Measurements from ENCODE around the gene ETFRF1.
A peak's percentile ranks its signal among the peaks of the same experiment; 100 is the strongest.

The ETFRF1 gene, protein sequence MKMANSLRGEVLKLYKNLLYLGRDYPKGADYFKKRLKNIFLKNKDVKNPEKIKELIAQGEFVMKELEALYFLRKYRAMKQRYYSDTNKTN
- total RNA-seq = 17.9 to 22.8 (median 20.1) reads per million in 3 donors

DNA sequence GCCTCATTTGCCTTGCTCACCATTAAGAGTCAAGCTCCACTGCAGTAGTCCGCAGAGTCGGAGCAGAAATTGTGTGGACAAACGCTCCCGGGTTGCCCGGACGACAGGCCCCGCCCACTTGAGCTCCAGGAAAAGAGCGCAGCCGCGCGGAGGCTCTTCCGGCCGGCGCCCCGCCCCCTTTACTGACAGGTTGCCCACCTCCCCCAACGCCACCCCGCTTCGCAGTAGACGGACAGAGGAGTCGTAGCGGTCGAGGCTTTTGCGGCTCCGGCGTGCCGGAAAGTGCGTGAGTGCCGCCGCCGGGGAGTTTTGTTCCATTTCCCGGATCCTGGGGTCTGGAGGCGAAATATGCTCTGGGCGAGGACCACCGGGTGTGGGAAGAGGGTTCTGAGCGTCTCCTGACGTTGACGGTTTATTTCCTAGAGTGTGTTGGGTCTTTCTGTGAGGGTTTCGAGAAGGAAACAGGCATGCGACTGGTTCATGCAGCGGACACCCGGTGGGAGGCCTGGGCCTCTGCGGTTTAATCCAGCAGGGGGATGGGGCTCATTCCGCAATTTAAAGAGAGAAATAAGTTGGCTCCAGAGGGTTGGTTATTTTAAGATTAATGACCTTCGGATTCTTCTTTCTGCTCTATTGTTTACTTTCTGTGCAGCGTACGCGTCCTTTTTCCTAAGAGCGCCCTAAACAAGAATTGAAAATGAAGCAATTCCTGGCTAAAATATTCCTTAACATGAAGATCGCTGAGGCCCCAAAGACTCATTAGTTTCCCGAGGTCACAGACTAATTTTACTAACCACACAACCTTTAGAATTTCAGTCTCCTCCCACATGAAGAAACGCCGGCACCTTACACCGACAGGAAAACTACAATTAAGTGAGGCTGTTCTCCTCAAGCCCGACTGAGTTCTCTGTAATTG is at the start of gene ETFRF1, which contains the start of gene DNAI7:
Gene ETFRF1, plus strand, starts transcription at position 182 of the 916 bp plus-strand sequence. CDS start 8,720 bp downstream, outside the sequence.
Gene DNAI7, minus strand, starts transcription at position 105 of the 916 bp plus-strand sequence. Its CDS starts 82 bp downstream, at position 23.
- Histone ChIP-seq H3K4me1 (ENCODE audit: control insufficient read depth, insufficient read depth, low read length, poor library complexity, severe bottlenecking) (peaks cover 15% of the 10 kb centered on the region), H3K9me3 (ENCODE audit: control insufficient read depth, low read length) (no peaks in the 10 kb centered on the region), H3K36me3 (ENCODE audit: control insufficient read depth, insufficient read depth, low read length) (no peaks in the 10 kb centered on the region), H3K4me3 (ENCODE audit: insufficient read depth, low read depth, low read length, poor library complexity, severe bottlenecking) (peak within 1 kb of the TSS; percentile 77), H3K27ac (ENCODE audit: insufficient read depth, low read length, poor library complexity, severe bottlenecking) (peak within 1 kb of the TSS; percentile 86), H3K27me3 (replicated peaks; ENCODE audit: control insufficient read depth, insufficient read depth, low read length, poor library complexity, severe bottlenecking) (no peaks in the 10 kb centered on the region)
- DNase-seq = peak; percentile 91 to 95 (median 91)

DNA sequence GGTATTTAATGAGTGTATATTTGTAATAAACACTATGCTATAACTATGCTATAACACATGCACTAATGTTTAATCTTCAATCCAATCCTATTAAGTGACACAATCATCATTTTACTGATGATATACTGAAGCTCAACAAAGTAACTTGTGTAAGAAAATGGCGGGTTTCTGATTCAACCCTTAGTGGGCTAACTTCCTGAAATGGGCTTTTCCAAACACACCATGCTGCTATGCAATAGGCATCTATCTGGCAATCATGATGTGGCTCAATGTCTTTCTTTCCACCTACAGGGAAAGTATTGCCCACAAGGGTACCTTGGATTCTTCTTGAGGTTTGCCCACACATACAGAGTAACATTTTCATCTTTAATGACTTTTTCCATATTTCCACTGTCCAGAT is 48.4 kb upstream of the ETFRF1 start:
- Histone ChIP-seq H3K4me3 (ENCODE audit: insufficient read depth, low read depth, low read length, poor library complexity, severe bottlenecking) (no peak overlapping the region), H3K27ac (ENCODE audit: insufficient read depth, low read length, poor library complexity, severe bottlenecking) (no peak overlapping the region), H3K9me3 (ENCODE audit: control insufficient read depth, low read length) (no peaks in the 10 kb centered on the region), H3K4me1 (ENCODE audit: control insufficient read depth, insufficient read depth, low read length, poor library complexity, severe bottlenecking) (no peaks in the 10 kb centered on the region), H3K36me3 (ENCODE audit: control insufficient read depth, insufficient read depth, low read length) (no peaks in the 10 kb centered on the region), H3K27me3 (replicated peaks; ENCODE audit: control insufficient read depth, insufficient read depth, low read length, poor library complexity, severe bottlenecking) (no peaks in the 10 kb centered on the region)
- DNase-seq = no peak

DNA sequence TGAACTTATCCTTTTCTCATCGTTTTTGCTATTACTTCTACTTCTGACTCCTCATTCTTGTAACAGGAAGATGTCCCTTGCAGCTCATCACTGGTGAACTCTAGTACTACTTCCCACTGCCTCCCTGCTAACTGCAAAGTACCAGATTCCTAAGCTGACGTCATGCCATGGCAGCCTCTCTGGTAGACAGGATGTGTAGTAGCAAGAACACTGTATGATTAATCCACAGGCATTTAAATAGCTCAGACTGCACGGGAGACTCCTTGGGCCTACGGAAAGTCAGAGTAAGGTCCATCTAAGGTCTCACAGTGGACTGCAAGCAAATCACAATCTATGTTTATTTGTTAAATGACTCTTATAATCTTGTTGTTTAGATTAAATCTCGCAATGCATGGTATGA is 43.6 kb upstream of the ETFRF1 start:
- Histone ChIP-seq H3K27me3 (replicated peaks; ENCODE audit: control insufficient read depth, insufficient read depth, low read length, poor library complexity, severe bottlenecking) (no peaks in the 10 kb centered on the region), H3K36me3 (ENCODE audit: control insufficient read depth, insufficient read depth, low read length) (no peaks in the 10 kb centered on the region), H3K27ac (ENCODE audit: insufficient read depth, low read length, poor library complexity, severe bottlenecking) (no peak overlapping the region), H3K4me1 (ENCODE audit: control insufficient read depth, insufficient read depth, low read length, poor library complexity, severe bottlenecking) (no peaks in the 10 kb centered on the region), H3K4me3 (ENCODE audit: insufficient read depth, low read depth, low read length, poor library complexity, severe bottlenecking) (no peak overlapping the region), H3K9me3 (ENCODE audit: control insufficient read depth, low read length) (no peaks in the 10 kb centered on the region)
- DNase-seq = no peak

DNA sequence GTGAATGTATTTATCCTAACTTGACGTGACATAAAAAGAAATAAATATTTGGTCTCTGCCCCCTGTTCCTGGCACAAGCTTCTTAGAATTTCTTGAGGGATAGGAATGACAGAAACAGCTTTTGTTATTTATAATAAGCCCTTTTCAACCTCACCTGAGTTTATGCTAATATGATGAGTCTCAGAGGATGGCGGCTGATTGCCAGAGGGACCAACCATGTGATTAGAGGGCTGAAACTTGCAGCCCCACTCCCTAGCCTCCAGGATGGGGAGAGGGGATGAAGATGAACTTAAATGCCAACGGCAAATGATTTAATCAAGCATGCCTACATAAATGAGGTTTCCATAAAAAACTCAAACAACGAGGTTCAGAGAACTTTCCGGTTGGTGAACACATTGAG is 43.0 kb upstream of the ETFRF1 start:
- no peaks in the 10 kb centered on the region for H3K4me1 ChIP-seq (ENCODE audit: control insufficient read depth, insufficient read depth, low read length, poor library complexity, severe bottlenecking)
- no peak overlapping the region for H3K4me3 ChIP-seq (ENCODE audit: insufficient read depth, low read depth, low read length, poor library complexity, severe bottlenecking)
- no peak for DNase-seq
- H3K27me3 ChIP-seq (replicated peaks; ENCODE audit: control insufficient read depth, insufficient read depth, low read length, poor library complexity, severe bottlenecking) = no peaks in the 10 kb centered on the region
- no peaks in the 10 kb centered on the region for H3K9me3 ChIP-seq (ENCODE audit: control insufficient read depth, low read length)
- no peaks in the 10 kb centered on the region for H3K36me3 ChIP-seq (ENCODE audit: control insufficient read depth, insufficient read depth, low read length)
- no peak overlapping the region for H3K27ac ChIP-seq (ENCODE audit: insufficient read depth, low read length, poor library complexity, severe bottlenecking)

DNA sequence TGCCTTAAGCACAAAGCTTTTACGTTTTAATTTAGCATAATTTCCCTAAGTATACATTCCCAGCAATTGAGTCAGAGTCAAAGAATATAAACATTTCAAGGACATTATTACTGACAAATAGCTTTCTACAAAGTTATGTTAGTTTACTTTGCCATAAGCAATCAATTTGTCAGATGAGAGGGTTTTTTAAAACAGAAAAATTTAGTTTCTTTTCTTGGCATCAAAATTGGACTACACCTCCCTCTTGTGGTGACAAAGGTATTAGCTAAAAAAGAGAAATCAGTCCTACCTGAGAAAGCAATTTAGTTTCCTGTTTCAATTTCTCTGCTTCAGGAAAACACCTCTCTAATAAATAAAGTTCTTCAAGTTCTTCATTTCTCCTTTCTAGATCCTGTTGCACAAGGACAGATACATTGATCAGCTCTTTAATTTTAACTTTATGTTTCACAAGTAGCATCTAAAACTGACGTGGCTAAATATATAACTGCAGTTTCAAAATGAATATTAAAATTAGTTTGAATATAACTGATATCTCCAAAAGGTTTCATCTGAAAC is 39.9 kb upstream of the ETFRF1 start:
- Histone ChIP-seq H3K36me3 (ENCODE audit: control insufficient read depth, insufficient read depth, low read length) (no peaks in the 10 kb centered on the region), H3K27me3 (replicated peaks; ENCODE audit: control insufficient read depth, insufficient read depth, low read length, poor library complexity, severe bottlenecking) (no peaks in the 10 kb centered on the region), H3K4me1 (ENCODE audit: control insufficient read depth, insufficient read depth, low read length, poor library complexity, severe bottlenecking) (no peaks in the 10 kb centered on the region), H3K9me3 (ENCODE audit: control insufficient read depth, low read length) (no peaks in the 10 kb centered on the region), H3K4me3 (ENCODE audit: insufficient read depth, low read depth, low read length, poor library complexity, severe bottlenecking) (peak overlapping the region; percentile 24), H3K27ac (ENCODE audit: insufficient read depth, low read length, poor library complexity, severe bottlenecking) (no peak overlapping the region)
- DNase-seq = no peak

DNA sequence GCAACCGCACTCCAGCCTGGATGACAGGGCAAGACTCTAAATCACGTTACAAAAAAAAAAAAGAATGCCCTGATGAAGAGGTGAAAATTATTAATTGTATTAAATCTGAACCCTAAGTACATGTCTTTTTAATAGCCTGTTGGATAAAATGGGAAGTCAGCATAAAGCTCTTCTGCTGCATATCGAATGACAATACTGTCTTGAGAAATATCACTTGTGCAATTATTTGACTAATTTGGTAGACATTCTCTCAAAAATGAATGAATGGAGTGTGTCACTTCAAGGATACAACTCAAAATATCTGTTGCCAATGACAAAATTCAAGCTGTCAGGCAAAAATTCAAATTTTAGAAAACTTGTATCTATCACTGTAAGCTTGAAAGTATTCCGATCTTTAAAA is 39.0 kb upstream of the ETFRF1 start:
- H3K27ac ChIP-seq (ENCODE audit: insufficient read depth, low read length, poor library complexity, severe bottlenecking) = no peak overlapping the region
- DNase-seq = no peak

DNA sequence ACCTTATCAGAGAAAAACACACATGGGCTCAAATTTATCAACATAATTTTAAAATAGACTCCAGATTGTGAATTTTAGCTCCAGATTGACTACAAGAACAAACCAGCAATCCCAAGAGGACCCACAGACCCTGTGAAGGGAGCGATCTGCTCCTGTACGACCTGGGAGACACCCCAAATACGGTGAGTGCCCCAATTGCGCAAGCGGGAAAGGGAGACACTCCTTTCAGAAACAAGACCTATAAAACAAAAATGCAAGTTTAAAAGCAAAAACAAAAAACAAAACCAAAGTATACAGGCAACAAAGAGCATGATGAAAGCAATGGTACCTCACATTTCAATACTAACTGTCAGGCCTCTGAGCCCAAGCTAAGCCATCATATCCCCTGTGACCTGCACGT is 32.2 kb upstream of the ETFRF1 start:
- no peak overlapping the region for H3K4me3 ChIP-seq (ENCODE audit: insufficient read depth, low read depth, low read length, poor library complexity, severe bottlenecking)
- no peaks in the 10 kb centered on the region for H3K4me1 ChIP-seq (ENCODE audit: control insufficient read depth, insufficient read depth, low read length, poor library complexity, severe bottlenecking)
- no peaks in the 10 kb centered on the region for H3K36me3 ChIP-seq (ENCODE audit: control insufficient read depth, insufficient read depth, low read length)
- no peak for DNase-seq
- no peak overlapping the region for H3K27ac ChIP-seq (ENCODE audit: insufficient read depth, low read length, poor library complexity, severe bottlenecking)
- H3K27me3 ChIP-seq (replicated peaks; ENCODE audit: control insufficient read depth, insufficient read depth, low read length, poor library complexity, severe bottlenecking) = no peaks in the 10 kb centered on the region
- no peaks in the 10 kb centered on the region for H3K9me3 ChIP-seq (ENCODE audit: control insufficient read depth, low read length)

More for the DNA sequence above, 39.0 kb upstream of the ETFRF1 start:
- H3K4me1 ChIP-seq (ENCODE audit: control insufficient read depth, insufficient read depth, low read length, poor library complexity, severe bottlenecking) = no peaks in the 10 kb centered on the region
- H3K36me3 ChIP-seq (ENCODE audit: control insufficient read depth, insufficient read depth, low read length) = no peaks in the 10 kb centered on the region
- no peaks in the 10 kb centered on the region for H3K27me3 ChIP-seq (replicated peaks; ENCODE audit: control insufficient read depth, insufficient read depth, low read length, poor library complexity, severe bottlenecking)
- no peak overlapping the region for H3K4me3 ChIP-seq (ENCODE audit: insufficient read depth, low read depth, low read length, poor library complexity, severe bottlenecking)
- H3K9me3 ChIP-seq (ENCODE audit: control insufficient read depth, low read length) = no peaks in the 10 kb centered on the region

DNA sequence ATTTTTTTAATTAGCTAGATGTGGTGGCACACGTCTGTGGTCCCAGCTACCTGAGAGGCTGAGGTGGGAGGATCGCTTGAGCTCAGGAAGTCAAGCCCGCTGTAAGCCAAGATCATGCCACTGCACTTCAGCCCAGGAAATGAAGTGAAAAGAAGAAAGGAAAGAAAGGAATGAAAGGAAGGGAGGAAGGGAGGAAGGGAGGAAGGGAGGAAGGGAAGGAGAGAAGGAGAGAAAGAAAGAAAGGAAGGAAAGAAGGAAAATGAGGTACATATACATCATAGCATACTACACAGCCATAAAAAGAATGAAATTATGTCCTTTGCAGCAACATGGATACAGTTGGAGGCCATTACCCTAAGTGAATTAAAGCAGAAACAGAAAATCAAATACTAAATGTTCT is 12.3 kb upstream of the ETFRF1 start:
- Histone ChIP-seq H3K4me1 (ENCODE audit: control insufficient read depth, insufficient read depth, low read length, poor library complexity, severe bottlenecking) (no peaks in the 10 kb centered on the region), H3K27ac (ENCODE audit: insufficient read depth, low read length, poor library complexity, severe bottlenecking) (no peak overlapping the region), H3K36me3 (ENCODE audit: control insufficient read depth, insufficient read depth, low read length) (no peaks in the 10 kb centered on the region), H3K4me3 (ENCODE audit: insufficient read depth, low read depth, low read length, poor library complexity, severe bottlenecking) (no peak overlapping the region), H3K27me3 (replicated peaks; ENCODE audit: control insufficient read depth, insufficient read depth, low read length, poor library complexity, severe bottlenecking) (no peaks in the 10 kb centered on the region), H3K9me3 (ENCODE audit: control insufficient read depth, low read length) (no peaks in the 10 kb centered on the region)
- DNase-seq = no peak

DNA sequence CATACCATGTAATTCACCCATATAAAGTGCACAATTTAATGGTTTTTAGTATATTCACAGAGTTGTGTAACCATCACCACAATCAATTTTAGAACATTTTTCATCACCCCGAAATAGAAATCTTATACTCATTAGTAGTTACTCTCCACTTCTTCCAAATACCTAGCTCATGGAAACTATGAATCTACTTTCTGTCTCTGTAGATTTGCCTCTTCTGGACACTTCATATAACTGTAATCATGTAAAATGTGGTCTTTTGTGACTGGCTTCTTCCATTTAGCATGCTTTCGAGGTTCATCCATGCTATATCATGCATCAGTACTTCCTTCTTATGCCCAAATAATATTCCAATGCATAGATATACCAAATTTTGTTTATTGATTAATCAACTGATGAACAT is 10.9 kb upstream of the ETFRF1 start:
- no peak for DNase-seq
- no peak overlapping the region for H3K4me3 ChIP-seq (ENCODE audit: insufficient read depth, low read depth, low read length, poor library complexity, severe bottlenecking)

More for the DNA sequence above, 10.9 kb upstream of the ETFRF1 start:
- no peaks in the 10 kb centered on the region for H3K36me3 ChIP-seq (ENCODE audit: control insufficient read depth, insufficient read depth, low read length)
- H3K27ac ChIP-seq (ENCODE audit: insufficient read depth, low read length, poor library complexity, severe bottlenecking) = no peak overlapping the region
- H3K27me3 ChIP-seq (replicated peaks; ENCODE audit: control insufficient read depth, insufficient read depth, low read length, poor library complexity, severe bottlenecking) = no peaks in the 10 kb centered on the region
- no peaks in the 10 kb centered on the region for H3K9me3 ChIP-seq (ENCODE audit: control insufficient read depth, low read length)
- H3K4me1 ChIP-seq (ENCODE audit: control insufficient read depth, insufficient read depth, low read length, poor library complexity, severe bottlenecking) = no peaks in the 10 kb centered on the region

Measured in effector memory CD4-positive, alpha-beta T cell (primary cell).